A172 (cell line): ENCODE data around the gene NCMAP. TPM values are rescaled to one million over a fixed set of nuclear protein-coding genes. Genes with fewer than 3 reads are reported as not detected.

Experiments used
- DNase-seq: peaks from one replicate; pipeline ENCODE4 v3.0.0-alpha.2; 2015; ENCODE audit warnings: low spot score
- total RNA-seq: library from RNA; depleted of rRNA; stranded (reverse); fragments of >200 nt; shearing (Covaris generic); gene quantifications from 2 replicates; pipeline ENCODE4 v1.2.3, GENCODE V29; 2014

The NCMAP gene
- total RNA-seq, 1 experiment from 2014 or later: not detected

- no peak for DNase-seq
Measured at GRCh38 chr1:24570265-24571125, 14.6 kb downstream of the NCMAP start.

GRCh38 chr1:24572301-24572700, 16.4 kb downstream of the NCMAP start:
- DNase-seq: no peak

- no peak for DNase-seq
Measured at GRCh38 chr1:24575905-24576587, 20.2 kb downstream of the NCMAP start.

DNA sequence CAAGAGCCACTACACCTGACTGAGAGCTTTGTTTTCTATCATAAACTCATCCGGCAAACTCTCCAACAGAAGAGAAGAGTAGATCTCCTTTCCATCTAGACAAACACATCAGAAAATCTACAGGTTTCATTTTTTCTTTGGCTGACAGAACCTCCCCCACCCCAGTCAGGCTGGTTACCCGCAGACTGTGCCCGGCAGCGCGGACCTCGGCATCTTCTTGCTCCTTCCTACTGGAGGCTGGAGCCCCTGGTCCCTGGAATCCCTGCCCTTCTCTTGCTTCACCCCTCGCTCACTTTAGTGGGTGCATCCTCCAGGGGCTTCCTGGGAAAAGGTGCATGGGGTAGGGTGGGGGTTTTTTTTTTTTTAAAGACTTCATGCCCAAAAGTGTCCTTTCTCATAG, 23.0 kb downstream of the NCMAP start:
- no peak for DNase-seq

GRCh38 chr1:24580756-24581155, 24.9 kb downstream of the NCMAP start:
- DNase-seq: no peak

- DNase-seq: no peak
Measured at GRCh38 chr1:24584171-24584647, 28.3 kb downstream of the NCMAP start.

DNA sequence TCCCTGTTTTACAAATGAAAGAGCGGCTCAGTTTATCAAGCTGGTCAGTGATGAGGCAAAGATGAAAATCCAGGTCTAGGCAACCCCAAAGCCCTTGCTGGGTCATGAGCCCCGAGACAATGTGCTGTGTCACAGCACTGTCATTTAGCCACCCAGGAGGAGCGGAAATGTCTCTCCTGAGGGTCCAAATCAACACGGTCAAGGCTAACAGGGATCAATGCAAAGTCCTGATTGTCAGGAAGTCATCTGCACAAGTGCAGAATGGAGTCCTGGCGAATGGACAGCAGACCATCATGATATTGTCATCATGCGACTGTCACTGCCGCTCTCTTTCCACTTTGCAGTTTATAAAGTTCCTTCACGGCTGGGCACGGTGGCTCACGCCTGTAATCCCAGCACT, 30.2 kb downstream of the NCMAP start:
- no peak for DNase-seq

GRCh38 chr1:24586970-24587820, 31.3 kb downstream of the NCMAP start:
- peak; percentile 36 for DNase-seq

DNA sequence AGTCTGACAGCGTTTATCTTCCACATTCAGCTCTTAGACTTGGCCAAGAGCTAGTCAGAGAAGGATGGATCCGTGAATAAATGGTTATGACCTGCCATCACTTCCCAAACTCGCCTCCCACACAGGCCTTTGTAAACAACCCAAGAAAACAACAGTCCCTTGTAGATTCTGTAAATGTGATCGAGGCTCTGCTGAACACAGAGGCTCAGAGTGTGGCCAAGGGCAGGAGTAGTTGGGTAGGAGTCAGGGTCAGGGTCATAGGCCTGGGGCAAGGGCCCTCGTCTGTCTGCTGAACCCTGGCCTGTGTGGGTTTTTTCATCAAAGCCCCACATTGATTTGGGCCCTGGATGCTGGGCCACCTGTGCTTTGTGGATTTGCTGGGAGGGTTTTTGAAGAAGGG, 32.7 kb downstream of the NCMAP start:
- DNase-seq: no peak

GRCh38 chr1:24589200-24589599, 33.3 kb downstream of the NCMAP start:
- no peak for DNase-seq

- DNase-seq: no peak
Measured at GRCh38 chr1:24591781-24592180, 35.9 kb downstream of the NCMAP start.

DNA sequence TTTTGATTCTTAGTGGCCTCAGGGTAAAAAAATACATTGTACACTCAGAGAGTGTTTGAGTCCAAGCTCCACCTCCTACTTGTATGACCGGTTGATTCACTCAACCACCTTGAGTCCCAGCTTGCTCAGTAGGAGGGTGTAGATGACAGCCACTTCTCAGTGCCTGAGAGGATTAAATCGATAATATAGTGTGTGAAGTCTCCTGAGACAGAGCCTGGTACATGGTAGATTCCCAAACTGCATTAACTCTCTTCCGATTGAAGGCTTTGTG, 38.4 kb downstream of the NCMAP start:
- DNase-seq: no peak

DNA sequence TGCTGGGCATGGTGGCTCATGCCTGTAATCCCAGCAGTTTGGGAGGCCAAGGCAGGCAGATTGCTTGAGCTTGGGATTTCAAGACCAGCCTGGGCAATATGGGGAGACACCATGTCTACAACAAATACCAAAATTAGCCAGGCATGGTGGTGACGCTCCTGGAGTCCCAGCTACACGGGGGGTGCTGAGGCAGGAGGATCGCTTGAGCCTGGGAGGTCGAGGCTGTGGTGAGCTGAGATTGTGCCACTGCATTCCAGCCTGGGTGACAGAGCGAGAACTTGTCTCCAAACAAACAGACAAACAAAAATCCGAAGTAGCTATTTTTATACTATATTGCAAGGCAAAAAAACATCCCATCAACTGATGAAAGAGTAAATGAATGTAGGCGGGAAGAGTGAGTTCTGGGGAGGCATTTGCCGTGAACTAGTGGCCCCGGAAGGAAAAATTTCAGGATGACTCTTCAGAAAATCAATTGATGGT, 40.6 kb downstream of the NCMAP start:
- no peak for DNase-seq

- no peak for DNase-seq
Measured at GRCh38 chr1:24599265-24599664, 43.4 kb downstream of the NCMAP start.

DNA sequence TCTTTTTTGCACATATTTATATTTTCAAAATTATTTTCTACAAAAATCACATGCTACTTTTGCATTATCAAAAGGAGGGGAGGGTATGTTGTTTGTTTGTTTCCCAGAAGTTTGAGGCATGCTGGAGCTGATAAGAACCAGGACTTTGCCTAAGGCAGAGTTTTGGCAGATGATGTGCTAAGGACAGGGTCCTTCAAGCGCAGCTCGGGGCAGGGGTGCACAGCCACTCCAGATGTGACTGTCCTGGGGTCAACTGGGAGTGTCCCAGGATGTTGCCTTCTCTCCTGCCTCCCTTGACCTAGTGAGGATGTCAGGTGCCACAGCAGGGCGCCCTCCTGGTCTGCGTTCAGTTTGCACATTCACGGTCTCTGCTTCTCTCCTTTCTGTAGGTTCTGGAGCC, 44.7 kb downstream of the NCMAP start:
- no peak for DNase-seq

DNA sequence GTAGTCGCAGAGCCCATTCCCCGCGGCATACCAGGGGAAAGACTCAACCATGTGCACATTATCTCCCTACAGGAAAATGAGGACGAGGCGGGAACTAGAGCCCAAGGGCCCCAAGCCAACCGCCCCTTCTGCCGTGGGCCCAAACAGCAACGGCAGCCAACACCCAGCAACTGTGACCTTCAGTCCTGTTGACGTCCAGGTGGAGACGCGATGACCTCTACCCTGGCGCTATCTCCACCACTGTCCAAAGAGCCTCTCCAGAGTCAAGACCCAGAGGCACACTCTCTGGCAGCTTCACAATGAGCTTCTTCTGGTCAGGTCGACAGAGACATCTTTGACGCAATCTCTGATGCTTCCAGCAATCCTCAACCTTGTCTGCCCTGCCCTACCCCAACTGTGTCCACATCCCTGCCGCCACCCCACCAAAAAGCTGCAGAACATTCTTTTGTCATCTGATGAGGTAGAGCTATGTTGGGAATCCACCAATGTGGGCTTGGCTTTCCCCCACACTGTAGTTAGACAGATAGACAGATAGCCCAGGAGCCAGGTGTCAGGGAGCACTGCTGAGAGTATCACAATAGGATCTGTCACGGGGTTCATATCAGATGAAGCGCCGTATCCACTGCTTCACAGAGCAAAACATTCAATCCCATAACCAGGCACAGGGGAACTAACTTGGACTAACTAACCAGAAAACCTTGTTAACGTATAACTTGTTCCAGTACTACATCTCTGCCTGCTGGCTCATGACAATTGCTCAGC, 49.8 kb downstream of the NCMAP start:
- DNase-seq: no peak

GRCh38 chr1:24606296-24606605, 50.4 kb downstream of the NCMAP start:
- DNase-seq: no peak

- no peak for DNase-seq
Measured at GRCh38 chr1:24606621-24607020, 50.7 kb downstream of the NCMAP start.

DNA sequence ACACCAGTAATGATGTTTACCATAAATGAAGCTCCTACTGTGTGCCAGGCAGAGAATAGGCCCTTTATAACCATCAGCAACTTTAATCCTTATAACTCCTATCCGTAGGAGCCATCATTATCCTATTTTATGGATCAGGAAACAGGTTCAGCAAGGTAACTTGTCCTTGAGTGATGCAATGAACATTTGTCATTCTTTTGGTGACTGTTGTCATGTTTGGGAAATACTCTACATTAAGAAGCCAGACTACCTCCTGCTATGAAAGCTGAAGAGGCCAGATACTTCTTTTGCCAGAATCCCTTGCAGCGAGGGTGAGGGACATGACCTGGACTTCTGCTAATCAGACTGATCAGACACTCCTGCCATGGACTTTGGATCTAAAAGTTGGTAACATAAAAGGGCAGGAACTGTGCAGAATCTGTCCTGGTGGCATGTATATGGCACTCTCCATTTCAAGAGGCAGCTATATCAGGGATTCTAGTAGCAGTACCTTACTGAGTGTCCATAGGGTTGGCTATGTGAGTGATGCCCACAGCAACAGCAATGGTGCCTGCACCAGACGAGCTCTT, 54.1 kb downstream of the NCMAP start:
- DNase-seq: no peak

- no peak for DNase-seq
Measured at GRCh38 chr1:24619376-24619775, 63.5 kb downstream of the NCMAP start.

- DNase-seq: no peak
Measured at GRCh38 chr1:24620678-24621077, 64.8 kb downstream of the NCMAP start.
